ENCODE data around the gene FGFBP3.
"Not testable (repeated sequence)": the region's sequence is repeated elsewhere in the genome, so short reads cannot be mapped to it uniquely, and the experiment has no call there.

The FGFBP3 gene

DNA sequence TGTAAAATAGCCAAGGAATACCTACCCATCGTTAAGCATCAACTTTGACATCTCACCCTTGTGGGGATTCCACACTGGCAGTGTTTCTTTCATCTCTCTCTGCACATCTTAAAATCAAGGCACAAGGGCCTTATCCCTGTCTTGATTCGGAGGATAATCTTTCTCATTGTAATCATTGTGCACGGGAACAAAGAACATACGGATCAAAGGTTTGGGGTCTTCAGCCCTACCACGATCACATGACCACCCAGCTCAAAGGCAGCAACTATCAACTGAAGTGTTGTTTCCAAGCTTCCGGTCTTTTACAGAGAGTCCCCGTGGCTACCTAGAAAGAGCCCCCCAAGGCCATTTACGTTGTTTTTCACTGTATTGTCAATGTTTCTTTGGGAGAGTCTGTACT lies 11.9 kb downstream of the FGFBP3 start:
- DNase-seq, result no peak

DNA sequence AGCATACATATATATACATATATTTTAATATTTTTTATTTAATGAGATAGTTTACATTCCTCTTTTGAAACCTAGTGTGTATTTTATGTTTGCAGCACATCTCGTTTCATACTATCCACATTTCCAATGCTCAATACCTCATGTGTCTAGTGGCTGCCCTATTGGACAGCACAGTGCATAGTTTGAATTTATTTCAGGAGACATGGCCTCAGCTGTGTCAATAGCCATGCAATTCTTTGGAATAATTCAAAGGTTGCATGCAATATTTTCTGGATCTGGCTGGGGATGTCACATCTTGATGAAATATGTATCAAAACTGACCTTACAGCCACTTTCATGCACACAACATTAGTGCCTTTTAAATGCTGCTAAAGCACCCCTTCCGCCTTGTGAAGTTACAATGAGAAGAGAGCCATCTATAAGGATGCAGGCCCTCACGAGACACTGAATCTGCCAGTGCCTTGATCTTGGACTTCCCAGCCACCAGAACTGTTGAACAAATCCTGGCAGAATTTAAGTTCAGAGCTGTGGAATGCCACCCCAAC lies 13.0 kb downstream of the FGFBP3 start:
- no peak for DNase-seq

DNA sequence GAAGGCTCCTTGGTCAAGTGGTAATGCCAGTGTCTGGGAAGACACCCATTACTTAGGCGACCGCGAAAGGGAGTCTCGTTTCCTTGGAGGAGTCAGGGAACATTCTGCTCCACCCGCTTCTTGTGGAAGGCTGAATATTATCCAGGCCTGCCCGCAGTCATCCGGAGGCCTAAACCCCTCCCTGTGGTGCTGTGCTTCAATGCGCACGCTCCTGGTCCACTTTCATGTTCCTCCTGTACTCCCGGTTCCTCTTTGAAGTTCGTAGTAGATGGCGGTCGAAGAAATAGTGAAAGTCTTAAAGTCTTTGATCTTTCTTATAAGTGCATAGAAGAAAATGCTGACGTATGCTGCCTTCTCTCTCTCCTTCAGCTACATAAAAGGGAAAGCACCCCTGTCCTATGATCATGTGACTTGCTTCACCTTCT lies 15.0 kb downstream of the FGFBP3 start:
- not testable (repeated sequence) for DNase-seq

DNA sequence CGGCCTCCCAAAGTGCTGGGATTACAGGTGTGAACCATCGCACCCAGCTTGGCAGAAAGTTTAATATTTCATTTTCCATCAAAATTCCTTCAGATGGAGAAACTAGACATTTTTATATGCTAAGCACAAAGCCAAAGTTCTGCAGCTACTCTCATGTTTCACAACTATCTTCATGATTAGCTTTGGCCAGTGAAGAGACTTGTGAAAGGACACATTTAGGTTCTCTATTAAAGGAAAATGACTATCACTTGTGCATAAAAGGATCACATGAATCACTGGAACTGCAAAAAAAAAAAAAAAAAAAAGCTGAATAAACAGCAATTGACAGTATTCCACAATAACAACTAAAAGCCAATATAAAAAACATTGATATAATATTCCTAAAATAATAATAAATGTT lies 16.2 kb downstream of the FGFBP3 start:
- no peak for DNase-seq

DNA sequence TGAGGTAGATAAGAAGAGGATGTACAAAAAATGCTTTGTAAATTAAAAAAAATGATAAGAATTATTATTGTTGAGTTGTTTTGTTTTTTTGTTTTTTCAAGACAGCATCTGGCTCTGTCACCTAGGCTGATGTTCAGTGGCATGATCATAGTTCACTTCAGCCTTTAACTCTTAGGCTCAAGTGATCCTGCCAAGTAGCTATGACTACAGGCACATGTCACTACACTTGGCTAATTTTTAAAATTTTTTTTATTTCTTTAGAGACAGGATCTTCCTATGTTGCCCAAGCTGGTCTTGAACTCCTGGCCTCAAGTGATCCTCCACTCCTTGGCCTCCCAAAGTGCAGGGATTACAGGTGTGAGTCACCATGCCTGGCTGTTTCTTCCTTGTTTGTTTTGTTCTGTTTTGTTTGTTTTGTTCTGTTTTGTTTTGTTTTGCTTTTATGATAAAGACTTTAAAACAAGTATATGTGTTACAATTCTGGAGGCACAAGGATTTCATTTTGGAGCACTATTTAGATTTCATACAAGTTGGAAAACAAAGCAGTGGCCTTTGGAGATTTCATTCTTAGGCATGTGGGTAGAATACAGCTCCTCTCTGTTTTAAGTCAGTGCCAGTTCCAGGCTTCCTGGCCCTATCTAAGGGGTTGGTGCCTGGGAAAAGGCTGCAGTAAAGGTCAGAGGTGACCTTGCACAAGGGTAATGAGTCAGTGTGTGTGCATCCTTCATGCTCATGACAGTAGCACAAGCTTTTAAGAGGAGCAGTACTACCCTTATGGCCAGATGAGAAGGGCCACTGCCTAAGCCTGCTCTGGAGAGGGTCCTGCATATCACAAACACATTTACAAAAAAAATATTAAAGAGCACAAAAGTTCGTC lies 17.9 kb downstream of the FGFBP3 start:
- no peak for DNase-seq

DNA sequence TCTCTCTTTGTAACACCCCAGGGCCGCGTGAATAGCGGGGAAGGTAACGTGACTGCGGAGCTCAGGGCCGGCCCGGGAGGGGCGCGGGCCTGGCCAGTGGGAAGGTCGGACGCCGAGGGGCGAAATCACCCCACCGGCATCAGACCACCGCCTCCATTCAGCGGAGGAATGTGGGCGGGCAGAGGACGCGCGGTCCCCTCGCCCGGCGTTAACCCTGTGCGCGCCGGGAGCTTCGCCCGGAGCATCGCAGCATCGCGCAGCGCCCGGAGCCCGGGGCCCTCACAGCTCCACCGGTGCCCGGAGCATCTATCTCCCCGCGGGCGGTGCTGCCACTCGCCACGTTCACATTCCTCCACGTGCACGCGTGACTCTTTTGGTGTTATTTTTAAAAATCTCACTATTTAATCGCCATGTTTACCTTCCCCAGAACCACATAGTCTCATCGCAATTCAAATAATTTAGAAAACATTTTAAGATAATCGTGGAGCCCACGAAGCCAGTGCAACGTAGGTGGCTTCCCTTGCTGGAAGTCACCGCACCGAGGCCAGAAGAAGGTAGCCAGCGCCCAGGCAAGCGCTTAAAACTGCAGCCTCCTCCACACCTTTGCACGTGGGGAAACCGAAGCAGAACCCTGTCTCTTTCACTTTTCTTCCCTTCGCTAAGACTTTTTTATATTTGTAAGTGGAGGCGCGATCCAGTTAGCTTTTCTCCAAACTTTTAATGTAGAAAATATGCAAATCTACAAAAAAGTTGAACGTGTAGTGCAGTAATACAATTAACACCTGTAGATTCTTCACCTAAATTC lies 21.8 kb downstream of the FGFBP3 start:
- DNase-seq, result peak; percentile 37

DNA sequence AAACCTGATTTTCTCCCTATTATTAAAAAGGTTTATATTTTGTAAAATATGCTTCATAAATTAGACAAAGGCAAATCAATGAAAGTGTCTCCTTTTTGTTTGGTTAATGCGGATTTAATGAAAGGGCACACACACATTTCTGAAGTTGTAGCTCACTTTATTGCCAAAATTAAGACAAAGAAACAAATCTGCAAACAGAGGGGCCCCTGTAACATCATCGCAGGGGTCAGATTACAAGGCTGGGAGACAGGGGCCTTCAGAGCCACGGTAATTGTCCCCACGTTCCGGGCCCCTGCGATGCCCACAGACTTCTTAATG lies 22.4 kb downstream of the FGFBP3 start:
- no peak for DNase-seq

DNA sequence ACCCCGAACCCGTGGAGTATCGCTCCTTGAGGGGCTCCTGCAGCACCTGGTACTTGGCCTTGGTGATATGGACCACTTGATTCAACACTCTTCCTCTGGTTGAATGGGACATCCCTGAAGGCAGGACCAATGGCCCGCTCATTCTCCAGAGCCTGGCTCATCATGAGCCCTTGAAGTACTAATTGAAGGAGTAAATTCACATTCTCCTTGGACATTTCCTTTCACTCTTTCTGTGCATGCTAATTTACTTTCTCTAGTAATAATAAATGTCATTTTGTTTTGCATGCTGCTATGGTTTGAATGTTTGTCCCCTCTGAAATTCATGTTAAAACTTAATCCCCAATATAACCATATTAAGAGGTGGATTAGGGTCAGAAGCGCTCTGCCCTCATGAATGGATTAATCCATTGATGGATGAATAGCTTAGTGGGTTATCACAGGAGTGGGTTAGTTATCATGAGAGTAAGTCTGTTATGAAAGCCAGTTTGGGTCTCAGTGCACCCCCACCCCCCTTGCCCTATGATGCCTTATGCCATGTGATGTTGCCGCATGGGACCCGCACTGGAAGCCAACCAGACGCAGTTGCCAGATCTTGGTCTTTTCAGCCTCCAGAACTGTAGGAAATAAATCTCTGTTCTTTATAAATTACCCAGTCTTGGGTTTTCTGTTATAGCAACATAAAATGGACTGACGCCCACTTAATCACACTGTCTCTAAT lies 23.8 kb downstream of the FGFBP3 start:
- DNase-seq, result no peak

DNA sequence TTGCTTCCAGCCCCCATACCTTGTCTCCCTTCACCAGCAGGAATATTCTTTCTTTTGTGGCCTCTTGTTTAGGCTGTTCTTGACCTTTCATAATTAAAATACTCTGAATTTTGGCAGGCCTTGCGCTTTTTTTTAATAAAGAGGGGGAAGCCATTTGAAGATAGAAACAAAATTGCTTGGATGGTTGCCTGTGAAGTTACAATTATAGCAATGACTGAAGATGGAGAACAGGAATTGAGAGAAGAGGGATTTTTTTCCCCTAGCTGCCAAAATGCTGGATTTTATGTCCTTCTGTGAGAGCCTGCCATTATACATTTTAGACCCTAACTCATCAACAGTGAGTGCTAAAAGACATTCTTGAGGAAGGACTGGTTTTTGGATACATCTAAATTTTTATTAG lies 24.8 kb downstream of the FGFBP3 start:
- no peak for DNase-seq

DNA sequence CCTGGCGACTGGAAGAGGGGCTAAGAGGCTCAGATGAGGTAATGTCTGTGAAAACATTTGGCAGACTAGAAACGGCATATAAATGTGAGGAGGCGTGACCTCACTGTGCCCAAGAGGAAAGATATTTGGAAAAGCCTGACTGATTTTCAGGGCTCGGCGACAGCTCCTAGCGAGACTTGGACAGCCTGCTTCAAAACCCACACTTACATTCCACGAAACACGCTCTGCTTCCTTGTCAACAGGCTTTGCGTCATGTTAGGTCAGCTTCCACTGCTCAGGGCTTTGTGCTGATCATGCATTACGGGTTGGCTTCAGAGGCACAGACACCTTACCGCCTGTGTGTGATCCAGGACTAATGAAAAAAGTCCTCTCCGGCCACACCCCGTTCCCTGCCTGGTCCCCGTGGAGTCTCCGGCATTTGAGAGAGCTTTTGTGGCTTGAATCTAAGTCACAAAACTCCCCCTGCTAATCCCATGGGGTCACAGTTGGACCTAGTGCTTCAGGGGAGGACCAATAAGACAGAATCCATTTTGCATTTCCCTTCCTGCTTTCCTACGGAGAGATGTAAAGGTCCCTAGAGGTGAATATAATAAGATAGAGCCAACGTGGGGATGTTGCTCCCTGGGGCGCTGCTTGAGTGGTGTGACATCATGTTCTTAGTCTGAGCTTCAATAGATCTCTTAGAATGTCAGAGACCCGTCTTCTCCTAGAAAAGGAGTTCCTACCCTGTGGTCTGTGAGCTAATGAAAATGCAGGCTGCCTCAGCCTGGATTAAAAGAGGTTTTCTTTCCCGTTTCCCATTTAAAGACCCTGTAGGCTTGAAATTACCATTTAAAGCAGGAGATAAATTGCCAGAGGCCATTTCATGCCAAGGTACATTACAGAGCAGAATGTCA lies 25.5 kb downstream of the FGFBP3 start:
- no peak for DNase-seq

DNA sequence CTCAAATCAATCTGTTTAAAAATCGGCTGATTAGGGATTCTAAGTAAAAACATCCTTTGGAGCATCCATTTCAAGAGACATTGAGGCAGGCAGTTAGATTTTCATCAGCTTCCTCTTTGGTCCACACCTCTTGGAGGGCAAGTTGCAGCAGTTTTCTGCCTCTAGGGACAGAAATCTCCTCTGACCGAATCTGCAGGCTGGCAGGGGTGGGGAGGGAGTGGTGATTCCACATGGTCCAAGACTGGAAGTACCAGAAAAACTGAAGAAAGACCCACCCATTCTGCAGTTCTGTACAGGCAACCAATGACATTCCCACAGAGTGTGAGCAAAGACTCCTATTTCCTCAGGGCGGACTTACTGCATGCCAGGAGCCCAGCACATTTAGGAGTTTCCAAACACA lies 29.0 kb downstream of the FGFBP3 start:
- no peak for DNase-seq

DNA sequence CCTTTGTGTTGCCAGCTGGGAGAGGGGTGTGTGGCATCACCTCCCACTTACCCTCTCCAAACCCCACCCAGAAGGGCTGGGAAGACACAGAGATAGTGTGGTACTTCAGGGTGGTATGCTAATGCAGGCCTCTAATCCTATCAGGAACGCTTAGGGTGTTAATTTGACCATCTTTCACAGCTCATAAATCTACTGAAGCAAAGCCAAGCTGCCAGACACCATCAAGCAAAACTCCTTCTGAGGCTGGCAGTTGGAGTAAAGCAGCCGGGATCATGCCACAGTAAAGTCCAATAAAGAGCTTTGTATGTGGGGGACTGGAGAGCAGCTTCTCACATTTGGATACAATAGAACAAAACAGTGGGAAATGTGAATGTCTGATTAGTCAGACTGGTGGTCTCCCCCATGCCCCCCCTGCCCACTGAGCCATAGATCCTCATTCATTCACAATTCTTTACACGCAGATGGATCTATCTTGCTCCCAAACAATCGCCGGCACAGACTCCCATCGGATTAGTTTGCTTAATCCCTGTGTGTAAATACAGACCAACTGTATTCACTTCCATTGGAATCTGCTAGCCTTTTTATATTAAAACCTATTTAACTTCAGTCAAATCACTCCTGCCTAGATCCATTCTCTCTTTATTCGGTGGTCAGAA lies 29.6 kb downstream of the FGFBP3 start:
- no peak for DNase-seq

DNA sequence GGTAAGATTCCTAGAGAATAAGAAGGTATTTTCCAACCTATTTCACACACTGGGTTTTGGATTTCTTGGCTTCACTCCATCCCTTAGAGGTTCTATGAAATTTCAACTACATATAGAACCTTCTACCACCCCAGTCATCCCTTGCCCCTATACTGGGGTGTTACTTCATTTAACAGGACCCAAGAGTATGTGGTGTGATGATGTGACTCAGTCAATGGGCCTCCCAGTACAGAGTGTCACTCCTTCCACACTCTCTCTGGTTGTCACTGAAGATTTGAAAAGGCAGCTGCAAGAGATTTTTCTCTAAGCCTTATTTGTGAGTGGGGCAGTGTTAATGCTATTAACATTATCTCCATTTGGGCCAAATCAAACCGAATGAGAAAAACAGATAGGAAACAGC lies 33.5 kb downstream of the FGFBP3 start:
- no peak for DNase-seq

DNA sequence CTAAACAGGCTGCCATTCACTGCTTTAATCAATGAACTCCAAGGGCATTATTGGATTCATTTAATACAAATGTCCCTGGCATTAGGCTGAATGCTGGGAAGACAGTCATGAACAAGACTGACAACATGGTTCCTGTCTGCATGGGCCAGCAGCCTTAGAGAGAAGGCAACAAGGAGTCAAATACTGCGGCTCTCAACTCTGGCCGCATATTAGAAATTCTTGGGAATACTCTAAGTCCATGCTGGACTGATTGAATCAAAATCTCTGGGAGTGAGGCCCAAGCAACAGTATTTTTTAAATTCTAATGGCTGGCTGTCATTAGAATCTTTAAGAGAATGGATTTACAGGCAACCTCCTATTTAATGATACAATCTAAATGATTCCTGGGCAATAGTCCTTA lies 34.1 kb downstream of the FGFBP3 start:
- DNase-seq, result no peak

DNA sequence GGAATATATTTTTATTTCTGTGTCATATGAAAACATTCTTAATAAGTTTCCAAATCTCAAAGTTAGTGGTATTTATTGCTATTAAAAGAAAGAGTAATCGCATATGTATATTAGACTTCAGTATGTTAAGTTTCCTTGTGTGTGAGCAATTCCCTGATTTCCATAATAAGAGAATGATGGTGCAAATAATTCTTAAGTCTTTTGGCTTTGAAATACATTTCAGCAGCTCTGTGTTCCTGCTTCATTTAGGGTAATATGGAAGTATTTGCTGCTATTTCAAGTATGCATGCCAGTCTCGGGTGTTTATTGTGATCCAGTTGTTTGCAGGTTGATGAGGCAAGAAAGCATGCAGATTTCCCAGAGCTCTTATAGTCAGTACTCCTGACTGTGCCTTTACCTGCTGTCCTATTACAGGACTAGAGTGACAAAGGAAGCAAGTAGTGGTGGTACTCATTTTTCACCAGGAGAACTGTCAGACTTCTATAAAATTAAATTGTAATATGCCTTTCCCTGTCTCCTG lies 43.7 kb downstream of the FGFBP3 start:
- DNase-seq, result no peak

DNA sequence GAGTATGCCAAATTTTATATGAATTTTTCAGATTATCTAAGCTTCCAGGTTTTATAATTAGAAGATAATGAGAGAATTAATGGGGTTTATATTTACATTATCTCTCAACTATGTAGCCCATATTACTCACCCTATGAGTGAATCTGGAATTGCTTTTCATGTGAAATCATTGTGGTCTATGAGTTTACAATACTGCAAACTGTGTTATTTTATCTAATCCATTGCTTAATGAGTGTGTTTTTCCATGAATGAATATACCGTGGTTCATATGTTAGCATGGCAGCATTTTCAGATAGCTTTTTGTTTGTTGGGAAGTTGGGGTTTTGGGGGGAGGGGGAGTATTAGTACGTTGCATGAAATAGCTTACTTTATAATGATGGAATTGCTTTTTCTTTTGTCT lies 44.5 kb downstream of the FGFBP3 start:
- DNase-seq, result no peak

DNA sequence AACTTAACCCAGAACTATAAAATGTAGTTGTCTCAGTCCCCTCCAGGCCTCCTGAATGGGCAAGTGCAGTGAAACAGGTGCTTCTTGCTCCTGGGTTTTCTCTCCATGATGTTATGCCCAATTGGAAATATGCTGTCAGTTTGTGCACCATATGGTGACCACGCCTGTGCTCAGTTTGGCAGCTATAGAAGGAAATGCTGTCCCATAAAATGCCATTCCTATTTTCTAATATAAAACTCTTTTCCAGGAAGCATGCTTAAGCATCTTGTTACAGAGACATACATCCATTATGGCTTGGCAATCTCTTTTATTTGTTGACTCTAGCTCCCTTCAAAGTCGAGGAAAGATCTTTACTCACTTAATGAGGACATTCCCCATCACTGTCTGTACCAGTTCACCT lies 45.2 kb downstream of the FGFBP3 start:
- no peak for DNase-seq

DNA sequence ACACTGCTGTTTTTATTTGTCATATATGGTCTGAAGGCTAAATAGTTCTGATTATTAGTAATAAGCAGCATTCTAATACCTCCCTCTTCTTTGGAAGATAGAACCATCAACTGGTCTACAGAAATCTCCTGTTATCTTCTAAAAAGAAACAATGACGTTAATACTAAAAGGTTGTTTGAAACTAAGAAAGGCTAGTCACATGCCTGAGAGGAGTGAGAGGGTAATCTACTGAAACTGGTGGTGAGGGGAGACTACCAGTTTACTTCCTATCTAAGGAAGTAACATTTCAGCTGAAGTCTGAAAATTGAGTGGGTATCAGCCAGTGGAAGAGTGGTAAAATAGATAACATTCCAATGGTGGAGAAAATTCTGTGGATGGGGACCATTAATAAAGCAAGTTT lies 48.4 kb downstream of the FGFBP3 start:
- no peak for DNase-seq

DNA sequence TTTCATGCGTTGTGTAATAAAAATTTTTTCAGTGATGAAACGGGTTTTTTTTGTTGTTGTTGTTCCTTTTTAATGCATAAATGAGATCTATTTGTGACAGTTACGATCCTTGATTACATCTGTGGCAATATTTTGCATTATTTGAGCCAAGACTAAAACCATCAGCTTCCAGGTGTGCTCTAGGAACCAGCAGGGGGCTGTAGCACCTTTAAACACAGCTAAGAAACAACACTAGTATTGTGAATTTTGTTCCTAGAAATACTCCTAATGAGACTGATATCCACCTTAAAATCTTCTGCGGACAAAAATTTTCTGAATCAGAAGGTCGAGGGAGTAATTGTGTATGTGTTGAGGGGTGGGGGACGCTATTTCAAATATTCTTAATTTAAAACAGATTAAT lies 52.6 kb downstream of the FGFBP3 start:
- DNase-seq, result peak; percentile 14
